HepG2 (cell line): ENCODE results near the gene SRC. TPM values are rescaled to one million over a fixed set of nuclear protein-coding genes. Genes with fewer than 3 reads are reported as not detected.

Source experiments
- BHLHE40 ChIP-seq: IDR thresholded peaks from 2 replicates; pipeline ENCODE4 v1.6.1; 2011; ENCODE audit warnings: low read length, improper control_type of control experiment
- CREB3 ChIP-seq: sonication (generic); formaldehyde crosslinking; IDR thresholded peaks from 2 replicates; pipeline ENCODE4 v1.5.0; 2020; ENCODE audit warnings: missing genetic modification reagents
- EEA1 ChIP-seq: sonication (generic); formaldehyde crosslinking; IDR thresholded peaks from 2 replicates; pipeline ENCODE4 v1.5.1; 2020; ENCODE audit warnings: mild to moderate bottlenecking, missing genetic modification reagents, borderline replicate concordance
- ETV6 ChIP-seq: sonication (generic); formaldehyde crosslinking; conservative IDR thresholded peaks from 2 replicates; pipeline ENCODE4 v1.4.0; 2020; ENCODE audit warnings: missing genetic modification reagents
- FOSL1 ChIP-seq: sonication (generic); formaldehyde crosslinking; IDR thresholded peaks from 2 replicates; pipeline ENCODE4 v1.9.0; 2021; ENCODE audit warnings: missing genetic modification reagents, borderline replicate concordance
- FOXA3 ChIP-seq: IDR thresholded peaks from 2 replicates; pipeline ENCODE4 v1.6.1; 2016; ENCODE audit warnings: missing genetic modification reagents, missing compliant biosample characterization
- GABPB1 ChIP-seq: IDR thresholded peaks from 2 replicates; pipeline ENCODE4 v1.6.1; 2016; ENCODE audit warnings: mild to moderate bottlenecking, missing genetic modification reagents, moderate library complexity, missing compliant biosample characterization
- GLI4 ChIP-seq: sonication (generic); formaldehyde crosslinking; IDR thresholded peaks from 2 replicates; pipeline ENCODE4 v1.5.1; 2020; ENCODE audit warnings: missing genetic modification reagents, mild to moderate bottlenecking, moderate library complexity, borderline replicate concordance
- NFYB ChIP-seq: sonication (generic); formaldehyde crosslinking; IDR thresholded peaks from 2 replicates; pipeline ENCODE4 v1.4.0; 2020; ENCODE audit warnings: missing genetic modification reagents
- NKX3-1 ChIP-seq: sonication (generic); formaldehyde crosslinking; IDR thresholded peaks from 2 replicates; pipeline ENCODE4 v1.5.0; 2020; ENCODE audit warnings: missing genetic modification reagents
- NR3C1 ChIP-seq: sonication (generic); formaldehyde crosslinking; IDR thresholded peaks from 2 replicates; pipeline ENCODE4 v1.4.0; 2020; ENCODE audit warnings: missing genetic modification reagents
- PHF20 ChIP-seq: sonication (generic); formaldehyde crosslinking; IDR thresholded peaks from 2 replicates; pipeline ENCODE4 v1.5.0; 2020; ENCODE audit warnings: mild to moderate bottlenecking, missing genetic modification reagents
- SIN3A ChIP-seq: IDR thresholded peaks from 2 replicates; pipeline ENCODE4 v1.6.1; 2011; ENCODE audit warnings: low read depth, mild to moderate bottlenecking, control low read depth, low read length, borderline replicate concordance
- SP4 ChIP-seq: sonication (generic); formaldehyde crosslinking; IDR thresholded peaks from 2 replicates; pipeline ENCODE4 v1.8.1; 2023; ENCODE audit warnings: mild to moderate bottlenecking, missing genetic modification reagents
- SRSF9 ChIP-seq: fragments of 200-400 bp; formaldehyde crosslinking; IDR thresholded peaks from 2 replicates; pipeline ENCODE4 v1.6.1; 2018; ENCODE audit warnings: borderline replicate concordance, mild to moderate bottlenecking, low read depth, low read length; ENCODE audit not compliant: insufficient read depth, poor library complexity, severe bottlenecking
- THRA ChIP-seq: sonication (generic); formaldehyde crosslinking; IDR thresholded peaks from 2 replicates; pipeline ENCODE4 v1.4.0; 2020; ENCODE audit warnings: missing genetic modification reagents, borderline replicate concordance
- TOE1 ChIP-seq: sonication (generic); formaldehyde crosslinking; IDR thresholded peaks from 2 replicates; pipeline ENCODE4 v1.4.0; 2020; ENCODE audit warnings: mild to moderate bottlenecking, missing genetic modification reagents
- ZFAT ChIP-seq: sonication (generic); formaldehyde crosslinking; conservative IDR thresholded peaks from 2 replicates; pipeline ENCODE4 v1.8.1; 2023; ENCODE audit warnings: missing genetic modification reagents, inconsistent platforms
- ZFP90 ChIP-seq: sonication (generic); formaldehyde crosslinking; IDR thresholded peaks from 2 replicates; pipeline ENCODE4 v1.8.0; 2022; ENCODE audit warnings: missing genetic modification reagents, mild to moderate bottlenecking, inconsistent platforms, borderline replicate concordance
- ZNF3 ChIP-seq: IDR thresholded peaks from 2 replicates; pipeline ENCODE4 v1.7.0; 2017; ENCODE audit warnings: inconsistent platforms
- ZNF382 ChIP-seq: sonication (generic); formaldehyde crosslinking; IDR thresholded peaks from 2 replicates; pipeline ENCODE4 v1.5.0; 2020; ENCODE audit warnings: missing genetic modification reagents, mild to moderate bottlenecking, borderline replicate concordance
- ZNF441 ChIP-seq: sonication (generic); formaldehyde crosslinking; IDR thresholded peaks from 2 replicates; pipeline ENCODE4 v1.7.0; 2021; ENCODE audit warnings: missing genetic modification reagents, borderline replicate concordance
- ZNF616 ChIP-seq: sonication (generic); formaldehyde crosslinking; IDR thresholded peaks from 2 replicates; pipeline ENCODE4 v1.5.0; 2020; ENCODE audit warnings: low read depth, mild to moderate bottlenecking, missing genetic modification reagents
- ZNF644 ChIP-seq: IDR thresholded peaks from 2 replicates; pipeline ENCODE4 v1.6.1; 2016; ENCODE audit warnings: low read depth
- polyA plus RNA-seq, 8 experiments: library from polyadenylated mRNA; depleted of rRNA in 3 of 8; stranded (reverse) in 7 of 8; unstranded in 1 of 8; fragments of >200 nt; fragmentation: Illumina TruSeq in 4 of 8; extraction: Trizol in 4 of 8; gene quantifications; 2 replicates each; pipeline versions ENCODE4 v1.2.1 to v1.2.3, GENCODE V29; 2011 to 2016; ENCODE audit warnings: low read depth in 4 of 8, missing spikeins in 1 of 8, mixed read lengths in 1 of 8; ENCODE audit not compliant: insufficient read depth in 1 of 8
- total RNA-seq, 5 experiments: library from RNA; depleted of rRNA; stranded (reverse); fragments of >200 nt; fragmentation: Illumina TruSeq; extraction: Trizol; gene quantifications; 2 replicates each; pipeline ENCODE4 v1.2.3, GENCODE V29; 2016; ENCODE audit warnings: low read depth in 1 of 5
- TF ChIP-seq, protein P1 (sequence below): IDR thresholded peaks from 2 replicates; pipeline ENCODE4 v1.6.1; 2016; ENCODE audit warnings: low read depth, borderline replicate concordance
- TF ChIP-seq, protein P2 (sequence below): sonication (generic); formaldehyde crosslinking; IDR thresholded peaks from 2 replicates; pipeline ENCODE4 v1.5.1; 2020; ENCODE audit warnings: mild to moderate bottlenecking, missing genetic modification reagents, moderate library complexity

Gene SRC
- total and polyA plus RNA-seq, 2 of the 13 experiments (the other 11 are each of a cell fraction or from before 2014, with no cell fraction given): 54.7 to 192 TPM

GRCh38 chr20:37398750-37399621 lies 53.0 kb downstream of the SRC start (continued):
- TF ChIP-seq, protein P1, sequence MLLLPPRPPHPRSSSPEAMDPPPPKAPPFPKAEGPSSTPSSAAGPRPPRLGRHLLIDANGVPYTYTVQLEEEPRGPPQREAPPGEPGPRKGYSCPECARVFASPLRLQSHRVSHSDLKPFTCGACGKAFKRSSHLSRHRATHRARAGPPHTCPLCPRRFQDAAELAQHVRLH (CRISPR knock-in tag): peak; percentile 45; the same call in 1 of the 2 replicates
- TF ChIP-seq ZNF382 (CRISPR knock-in tag) (no peak), GABPB1 (CRISPR knock-in tag) (peak; percentile 58; the same call in 1 of the 2 replicates), CREB3 (CRISPR knock-in tag) (no peak; the same call in 1 of the 2 replicates), FOSL1 (no peak), SRSF9 (no peak), NKX3-1 (0 out of 2 replicates have a peak, but pooled peaks have one; percentile 45), ZNF441 (CRISPR knock-in tag) (peak; percentile 52; the same call in 1 of the 2 replicates), ZFAT (no peak), GLI4 (CRISPR knock-in tag) (no peak), FOXA3 (CRISPR knock-in tag) (peak; percentile 44; the same call in 1 of the 2 replicates), NR3C1 (CRISPR knock-in tag) (no peak; the same call in 1 of the 2 replicates), ZFP90 (CRISPR knock-in tag) (peak; percentile 70; the same call in 1 of the 2 replicates), ETV6 (no peak), ZNF616 (CRISPR knock-in tag) (no peak; the same call in 1 of the 2 replicates), SIN3A (no peak), EEA1 (CRISPR knock-in tag) (no peak), BHLHE40 (peak; percentile 78), PHF20 (CRISPR knock-in tag) (0 out of 2 replicates have a peak, but pooled peaks have one; percentile 21), ZNF644 (CRISPR knock-in tag) (peak; percentile 75; the same call in 1 of the 2 replicates), NFYB (no peak), THRA (CRISPR knock-in tag) (no peak; the same call in 1 of the 2 replicates), SP4 (CRISPR knock-in tag) (no peak), ZNF3 (CRISPR knock-in tag) (peak; percentile 89), TOE1 (no peak)
- TF ChIP-seq, protein P2, sequence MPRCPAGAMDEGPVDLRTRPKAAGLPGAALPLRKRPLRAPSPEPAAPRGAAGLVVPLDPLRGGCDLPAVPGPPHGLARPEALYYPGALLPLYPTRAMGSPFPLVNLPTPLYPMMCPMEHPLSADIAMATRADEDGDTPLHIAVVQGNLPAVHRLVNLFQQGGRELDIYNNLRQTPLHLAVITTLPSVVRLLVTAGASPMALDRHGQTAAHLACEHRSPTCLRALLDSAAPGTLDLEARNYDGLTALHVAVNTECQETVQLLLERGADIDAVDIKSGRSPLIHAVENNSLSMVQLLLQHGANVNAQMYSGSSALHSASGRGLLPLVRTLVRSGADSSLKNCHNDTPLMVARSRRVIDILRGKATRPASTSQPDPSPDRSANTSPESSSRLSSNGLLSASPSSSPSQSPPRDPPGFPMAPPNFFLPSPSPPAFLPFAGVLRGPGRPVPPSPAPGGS (CRISPR knock-in tag): peak; percentile 68
